Right lobe of liver (tissue), 4 donors: Measurements from ENCODE around the gene DDX25.

ENCODE experiments used
- CTCF ChIP-seq, 4 donors: fragments of 200-600 bp in 3 of 4; fragments of 450-650 bp in 1 of 4; IDR thresholded peaks; one replicate each; pipeline versions ENCODE4 v1.5.1 to v1.8.0; 2016 to 2022; ENCODE audit warnings: antibody characterized with exemption in 4 of 4, mild to moderate bottlenecking in 2 of 4
- POLR2A ChIP-seq: fragments of 450-650 bp; IDR thresholded peaks from one replicate; pipeline ENCODE4 v1.6.1; 2017; ENCODE audit warnings: antibody characterized with exemption, mild to moderate bottlenecking
- donor health status: DM: no; HTN: no; CAD: no.
- donor health status: DM: no; HTN: no; CAD: no.
- donor health status: DM: no; HTN: yes; CAD: no.

GRCh38 chr11:125916683-125917347, 12.5 kb downstream of the DDX25 start:
- TF ChIP-seq CTCF (IDR thresholded peaks at IDR 0.05) (no peak), POLR2A (no peak)
